IPS-NIHi7 (cell line): ENCODE data around the gene BOC.
A peak's percentile ranks its signal among the peaks of the same experiment; 100 is the strongest.

Experiments used
- DNase-seq: peaks from one replicate; pipeline ENCODE4 v3.0.0; 2012; ENCODE audit warnings: mixed read lengths; ENCODE audit errors: extremely low spot score

Gene BOC

GRCh38 chr3:113222451-113223086 lies 11.2 kb downstream of the BOC start:
- DNase-seq = no peak

- no peak for DNase-seq
Measured at GRCh38 chr3:113223475-113224281, 12.3 kb downstream of the BOC start.

GRCh38 chr3:113225286-113225685 lies 13.9 kb downstream of the BOC start:
- DNase-seq = no peak

GRCh38 chr3:113226491-113226890 lies 15.1 kb downstream of the BOC start:
- DNase-seq = no peak

GRCh38 chr3:113227146-113227545 lies 15.8 kb downstream of the BOC start:
- no peak for DNase-seq

GRCh38 chr3:113228498-113229286 lies 17.3 kb downstream of the BOC start:
- DNase-seq = peak; percentile 41

- DNase-seq = no peak
Measured at GRCh38 chr3:113231391-113231790, 20.0 kb downstream of the BOC start.

GRCh38 chr3:113231827-113232253 lies 20.5 kb downstream of the BOC start:
- DNase-seq = peak; percentile 68

GRCh38 chr3:113232342-113232741 lies 21.0 kb downstream of the BOC start:
- DNase-seq = no peak

- DNase-seq = no peak
Measured at GRCh38 chr3:113233497-113233896, 22.1 kb downstream of the BOC start.

- no peak for DNase-seq
Measured at GRCh38 chr3:113234028-113234427, 22.7 kb downstream of the BOC start.

GRCh38 chr3:113234688-113235260 lies 23.4 kb downstream of the BOC start:
- DNase-seq = no peak

GRCh38 chr3:113238503-113238902 lies 27.1 kb downstream of the BOC start:
- no peak for DNase-seq

GRCh38 chr3:113240841-113241240 lies 29.5 kb downstream of the BOC start:
- no peak for DNase-seq

- peak; percentile 76 for DNase-seq
Measured at GRCh38 chr3:113241292-113242095, 30.1 kb downstream of the BOC start.

GRCh38 chr3:113242096-113242581 lies 30.8 kb downstream of the BOC start:
- DNase-seq = no peak

GRCh38 chr3:113243071-113243470 lies 31.7 kb downstream of the BOC start:
- no peak for DNase-seq

- DNase-seq = no peak
Measured at GRCh38 chr3:113243846-113244245, 32.5 kb downstream of the BOC start.

GRCh38 chr3:113245761-113246161 lies 34.4 kb downstream of the BOC start:
- no peak for DNase-seq

GRCh38 chr3:113247068-113247467 lies 35.7 kb downstream of the BOC start:
- no peak for DNase-seq
